ENCODE data around the gene RAD51B. TPM values are rescaled to one million over a fixed set of nuclear protein-coding genes. Genes with fewer than 3 reads are reported as not detected.

Gene RAD51B
- total and polyA plus RNA-seq, 9 of the 15 experiments (the other 6 are each of a cell fraction or from before 2014, with no cell fraction given): 8.5 to 17.3 (median 11.3) TPM

DNA sequence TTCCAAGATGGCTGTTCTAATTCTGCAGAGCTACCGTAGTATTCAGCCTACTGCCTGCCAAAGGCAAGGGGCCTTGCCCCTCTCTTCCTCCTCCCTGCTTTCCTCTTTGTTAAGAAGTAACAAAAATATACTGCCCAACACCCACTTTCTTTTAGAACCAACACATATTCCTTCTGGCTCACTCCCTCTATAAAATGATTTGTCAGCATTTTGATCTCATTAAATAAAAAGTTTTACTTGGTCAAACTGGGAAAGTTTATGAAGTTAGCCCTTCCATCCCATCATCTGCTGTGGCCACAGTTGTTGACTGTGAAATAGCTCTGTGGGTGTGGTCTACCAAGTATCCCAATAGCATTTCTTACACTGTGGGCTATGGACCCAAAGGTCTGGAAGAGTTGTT, 500.9 kb downstream of the RAD51B start:
- no peaks in the 10 kb centered on the region for H3K79me2 ChIP-seq (ENCODE audit: control insufficient read depth, insufficient read depth, low read length)
- no peaks in the 10 kb centered on the region for H3K27me3 ChIP-seq (ENCODE audit: control insufficient read depth in 2 of 2, insufficient read depth in 2 of 2, low read length in 2 of 2)
- no peak for TF ChIP-seq LARP7 (IDR thresholded peaks at IDR 0.05)
- TF ChIP-seq TSC22D4 (tag; IDR thresholded peaks at IDR 0.05): no peak
- peak; percentile 74 for TF ChIP-seq MAFG (tag; conservative IDR thresholded peaks at IDR 0.05)
- peak; percentile 70 for TF ChIP-seq MAFK (IDR thresholded peaks at IDR 0.05; ENCODE audit: low read length)
- peak; percentile 79 for TF ChIP-seq C11orf30 (IDR thresholded peaks at IDR 0.05; ENCODE audit: low read depth)
- TF ChIP-seq, protein P1, sequence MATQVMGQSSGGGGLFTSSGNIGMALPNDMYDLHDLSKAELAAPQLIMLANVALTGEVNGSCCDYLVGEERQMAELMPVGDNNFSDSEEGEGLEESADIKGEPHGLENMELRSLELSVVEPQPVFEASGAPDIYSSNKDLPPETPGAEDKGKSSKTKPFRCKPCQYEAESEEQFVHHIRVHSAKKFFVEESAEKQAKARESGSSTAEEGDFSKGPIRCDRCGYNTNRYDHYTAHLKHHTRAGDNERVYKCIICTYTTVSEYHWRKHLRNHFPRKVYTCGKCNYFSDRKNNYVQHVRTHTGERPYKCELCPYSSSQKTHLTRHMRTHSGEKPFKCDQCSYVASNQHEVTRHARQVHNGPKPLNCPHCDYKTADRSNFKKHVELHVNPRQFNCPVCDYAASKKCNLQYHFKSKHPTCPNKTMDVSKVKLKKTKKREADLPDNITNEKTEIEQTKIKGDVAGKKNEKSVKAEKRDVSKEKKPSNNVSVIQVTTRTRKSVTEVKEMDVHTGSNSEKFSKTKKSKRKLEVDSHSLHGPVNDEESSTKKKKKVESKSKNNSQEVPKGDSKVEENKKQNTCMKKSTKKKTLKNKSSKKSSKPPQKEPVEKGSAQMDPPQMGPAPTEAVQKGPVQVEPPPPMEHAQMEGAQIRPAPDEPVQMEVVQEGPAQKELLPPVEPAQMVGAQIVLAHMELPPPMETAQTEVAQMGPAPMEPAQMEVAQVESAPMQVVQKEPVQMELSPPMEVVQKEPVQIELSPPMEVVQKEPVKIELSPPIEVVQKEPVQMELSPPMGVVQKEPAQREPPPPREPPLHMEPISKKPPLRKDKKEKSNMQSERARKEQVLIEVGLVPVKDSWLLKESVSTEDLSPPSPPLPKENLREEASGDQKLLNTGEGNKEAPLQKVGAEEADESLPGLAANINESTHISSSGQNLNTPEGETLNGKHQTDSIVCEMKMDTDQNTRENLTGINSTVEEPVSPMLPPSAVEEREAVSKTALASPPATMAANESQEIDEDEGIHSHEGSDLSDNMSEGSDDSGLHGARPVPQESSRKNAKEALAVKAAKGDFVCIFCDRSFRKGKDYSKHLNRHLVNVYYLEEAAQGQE (IDR thresholded peaks at IDR 0.05; ENCODE audit: borderline replicate concordance): no peak
- TF ChIP-seq, protein P1 (CRISPR knock-in tag; IDR thresholded peaks at IDR 0.05; ENCODE audit: low read depth): no peak
- TF ChIP-seq MAFF (IDR thresholded peaks at IDR 0.05; ENCODE audit: low read length): peak; percentile 82
- TF ChIP-seq CHD4 (IDR thresholded peaks at IDR 0.05; ENCODE audit: insufficient read depth, insufficient replicate concordance, low read depth, low read length, poor library complexity, severe bottlenecking): no peak
- peak; percentile 86 for TF ChIP-seq ZNF316 (IDR thresholded peaks at IDR 0.05)
- BruUV-seq (replicated peaks): no TSS peak
- in situ Hi-C loops (cut with MboI) (no loop called here), intact Hi-C loops (cut with micrococcal nuclease) (no loop called here)
- no peak for ATAC-seq
- ChIA-PET CTCF (ENCODE audit: low intra/inter-chr PET ratio) (no interaction called here), POLR2A (no interaction called here)
- FAIRE-seq: no peak
- H3K9me3 ChIP-seq (replicated peaks; ENCODE audit: control insufficient read depth, insufficient read depth, low read depth, low read length): no peaks in the 10 kb centered on the region
- WGBS (ENCODE audit: insufficient coverage, low coverage, missing lambda C conversion rate): 64% methylated on average over 1 of the region's 1 CpG
- H3K9me1 ChIP-seq (ENCODE audit: control insufficient read depth, insufficient read depth, low read length): no peaks in the 10 kb centered on the region
- H3K27ac ChIP-seq (ENCODE audit: extremely low read depth, low read depth, low read length): no peak overlapping the region
- no peak overlapping the region for H2AFZ ChIP-seq (ENCODE audit: low read depth, low read length)
- H3K4me3 ChIP-seq: no peak overlapping the region
- no peak for DNase-seq (ENCODE audit: extremely low read depth in 1 of 4, low spot score in 3 of 4)
- no peak overlapping the region for H3K9ac ChIP-seq (ENCODE audit: insufficient read depth in 1 of 2, low read depth in 2 of 2, low read length in 2 of 2)
- no peaks in the 10 kb centered on the region for H3K36me3 ChIP-seq (ENCODE audit: control insufficient read depth, insufficient read depth, low read length)
- no peak overlapping the region for H3K4me2 ChIP-seq (ENCODE audit: insufficient read depth, low read length)
- no peaks in the 10 kb centered on the region for H4K20me1 ChIP-seq (replicated peaks; ENCODE audit: control insufficient read depth, insufficient read depth, low read length)
- H3K4me1 ChIP-seq (replicated peaks in 1 of 2; ENCODE audit: control insufficient read depth in 2 of 2, insufficient read depth in 2 of 2, low read length in 2 of 2): no peaks in the 10 kb centered on the region; a peak in 1 of 5 replicates

Measured in K562 (cell line).